NCI-H345 (cell line): ENCODE results near the gene TVP23C.
A peak's percentile ranks its signal among the peaks of the same experiment; 100 is the strongest.

Source experiments
- DNase-seq: peaks from one replicate; lab custom pipeline; 2025; lab: John Stamatoyannopoulos, UW

TVP23C gene

DNA sequence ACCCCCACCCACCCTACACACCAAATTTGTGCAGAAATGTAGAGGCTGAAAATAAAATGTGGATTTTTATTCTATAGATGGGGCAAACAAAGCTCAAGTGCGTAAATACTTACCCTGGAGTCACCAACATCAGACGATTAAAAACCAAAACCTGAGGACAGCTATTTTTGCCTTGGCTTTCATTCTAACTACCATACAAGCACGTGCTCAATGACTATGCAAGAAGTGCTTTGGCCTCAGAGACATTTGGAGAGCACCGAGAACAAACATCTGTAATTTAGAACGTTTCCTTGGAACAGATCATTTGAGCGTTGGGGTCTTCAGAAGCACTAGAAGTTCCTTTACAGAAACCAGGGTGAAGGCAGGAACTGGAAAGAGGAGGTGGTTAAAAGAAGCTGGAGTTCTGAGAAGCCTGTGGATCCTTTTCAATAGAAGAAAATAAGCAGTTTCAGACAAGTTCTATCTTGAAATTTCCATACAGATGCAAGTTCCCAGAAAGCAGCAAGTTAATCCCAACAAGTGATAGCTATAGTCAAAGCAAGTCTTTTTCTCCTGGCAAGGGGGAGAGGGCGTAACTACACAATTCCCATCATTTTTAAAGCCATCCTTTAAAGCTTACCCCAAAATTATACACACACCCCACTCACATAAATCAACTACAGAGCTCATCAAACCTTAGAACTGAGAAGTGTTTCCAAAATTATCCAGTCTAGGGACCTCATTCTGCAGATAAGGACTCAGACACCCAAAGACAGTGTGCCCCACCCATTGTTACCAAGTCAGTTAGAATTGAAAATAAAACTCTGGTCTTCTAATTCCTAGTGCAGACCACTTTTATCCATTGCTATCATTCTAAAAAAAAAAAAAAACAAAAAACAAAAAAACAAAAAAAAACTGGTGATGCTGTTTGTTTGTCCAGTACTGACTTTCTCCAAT lies 66.3 kb downstream of the TVP23C start:
- no peak for DNase-seq

DNA sequence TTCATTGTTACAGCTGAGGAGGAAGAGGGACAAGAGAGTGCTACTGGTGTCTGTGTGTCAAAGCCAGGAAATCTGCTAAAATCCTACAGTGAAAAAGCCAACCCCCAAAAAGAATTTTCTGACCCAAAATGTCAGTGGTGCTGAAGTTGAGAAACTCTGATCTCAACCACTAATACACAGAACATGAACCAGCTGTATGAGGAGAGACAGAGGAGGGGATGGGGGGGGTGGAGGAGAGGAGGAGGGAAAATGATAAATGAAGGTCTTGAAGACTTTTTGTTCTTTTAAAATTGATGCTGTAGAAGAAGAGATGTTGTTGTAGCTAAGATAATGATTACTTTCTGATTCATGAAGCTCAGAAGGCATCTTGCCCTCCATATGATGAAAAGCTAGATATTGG lies 68.5 kb downstream of the TVP23C start:
- DNase-seq: no peak

DNA sequence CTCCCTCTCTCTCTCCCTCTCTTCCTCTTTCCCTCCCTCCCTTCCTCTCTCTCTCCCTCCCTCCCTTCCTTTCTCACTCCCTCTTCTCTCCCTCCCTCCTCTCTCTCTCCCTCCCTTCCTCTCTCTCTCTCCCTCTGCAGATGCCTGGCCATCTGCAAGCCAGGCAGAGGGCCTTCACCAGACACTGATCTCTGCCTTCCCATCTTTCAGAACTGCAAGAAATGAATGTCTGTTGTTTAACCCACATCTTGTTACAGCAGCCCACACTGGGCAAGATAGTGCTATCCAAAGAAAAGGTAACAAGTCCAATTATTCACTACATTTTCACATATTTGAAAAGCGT lies 69.6 kb downstream of the TVP23C start:
- DNase-seq: no peak

DNA sequence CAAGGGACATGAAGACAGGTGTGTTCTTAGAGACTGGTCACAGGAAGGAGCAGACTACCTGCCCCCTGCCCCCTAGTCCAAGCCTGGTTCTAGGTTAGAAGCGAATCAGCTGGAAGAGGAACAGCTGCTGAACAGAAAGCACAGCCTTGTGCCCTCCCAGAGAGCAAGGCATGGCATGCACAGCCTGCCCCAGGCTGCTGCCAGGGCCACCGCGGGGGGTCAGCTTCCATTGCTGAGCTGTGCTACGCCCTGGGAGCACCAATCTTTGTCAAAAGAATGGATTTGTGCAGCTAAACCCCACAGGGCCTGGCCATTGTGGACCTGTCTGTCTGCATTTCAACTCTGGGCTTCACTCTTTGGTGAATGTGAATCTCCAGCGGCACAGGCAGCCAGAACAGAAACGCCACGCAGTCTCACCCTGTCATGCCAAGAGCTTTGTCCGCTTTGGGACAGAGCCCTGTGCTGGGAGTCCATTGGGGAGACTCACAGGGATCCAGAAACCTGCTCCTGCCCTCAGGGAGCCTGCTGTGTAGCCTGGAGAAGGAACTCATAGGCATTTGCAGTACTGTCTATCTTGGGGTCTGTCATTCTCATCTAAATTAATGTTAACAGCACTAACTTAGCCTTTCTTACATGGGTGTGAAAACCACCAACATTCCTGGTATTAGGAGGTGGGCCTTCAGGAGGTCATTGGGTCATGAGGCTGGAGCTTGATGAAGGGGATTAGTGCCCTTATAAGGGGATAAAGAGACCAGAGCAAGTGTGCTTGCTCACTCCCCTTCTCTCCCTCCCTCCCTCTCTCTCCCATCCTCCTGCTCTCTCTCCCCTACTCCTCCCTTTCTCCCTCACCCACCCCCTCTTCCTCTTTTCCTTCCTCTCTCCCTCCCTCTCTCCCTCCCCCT lies 70.2 kb downstream of the TVP23C start:
- DNase-seq: no peak

DNA sequence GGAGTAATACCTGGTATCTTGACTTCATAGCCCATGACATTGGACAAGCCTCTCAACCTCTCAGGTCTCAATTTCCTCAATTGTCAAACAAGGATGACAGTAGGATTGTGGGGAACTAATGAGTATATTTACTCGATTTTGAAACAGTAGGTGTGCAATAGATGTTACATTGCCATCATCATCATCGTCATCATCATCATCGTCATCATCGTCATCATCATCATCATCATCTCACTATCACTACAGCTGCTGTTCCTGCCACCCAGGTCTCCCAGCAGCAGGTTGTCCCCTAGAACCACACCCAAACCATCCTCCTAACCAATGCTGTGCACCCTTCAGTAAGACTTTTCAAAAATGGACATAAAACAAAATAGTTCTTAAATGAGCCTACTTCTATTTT lies 71.1 kb downstream of the TVP23C start:
- no peak for DNase-seq

DNA sequence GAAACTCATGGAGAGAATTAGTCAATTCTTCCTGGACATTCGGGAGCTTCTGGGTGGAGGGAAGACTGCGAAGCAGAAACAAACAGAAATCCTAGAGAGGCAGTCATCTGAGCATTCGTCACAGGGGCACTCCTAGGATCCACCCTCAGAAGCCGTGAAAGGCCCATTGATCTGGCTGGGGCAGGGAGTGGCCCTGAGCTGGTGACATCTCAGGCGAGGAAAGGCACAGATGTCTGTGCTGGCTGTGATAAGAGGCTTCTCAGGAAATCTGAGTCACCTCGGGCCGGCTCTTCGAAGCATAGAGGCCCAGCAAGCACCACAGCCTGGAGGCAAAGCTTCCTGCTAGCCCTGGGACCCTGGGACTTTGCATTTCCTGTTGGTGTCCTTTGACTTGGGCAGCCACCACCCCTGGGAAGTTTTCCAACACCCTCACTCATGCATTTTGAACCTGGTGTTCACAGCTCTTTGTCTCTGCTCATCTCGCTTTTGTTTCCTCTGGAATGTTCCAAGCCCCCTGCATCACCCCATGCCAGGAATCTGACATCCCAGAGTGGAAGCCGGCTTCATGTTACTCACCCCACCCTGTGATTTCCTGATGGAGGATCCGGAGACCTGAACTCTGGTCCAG lies 72.5 kb downstream of the TVP23C start:
- no peak for DNase-seq

DNA sequence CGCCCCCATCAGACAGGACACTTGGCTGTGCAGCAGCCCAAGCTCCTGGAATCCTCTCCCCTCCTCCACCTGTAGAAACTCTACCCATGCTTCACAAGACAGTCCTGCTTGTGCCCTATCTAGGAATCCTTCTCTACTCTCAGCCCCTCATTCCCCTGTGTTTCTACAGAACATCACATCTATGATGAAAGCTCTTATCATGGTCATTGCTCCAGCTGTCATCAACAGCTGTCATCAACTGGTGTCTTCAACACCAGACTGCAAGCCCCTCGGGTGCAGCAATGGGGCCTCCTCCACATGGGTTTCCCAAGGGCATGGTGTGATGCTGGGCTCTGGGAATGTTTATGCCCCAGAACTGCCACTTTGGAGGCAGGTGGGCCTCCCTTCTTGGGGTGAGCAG lies 74.7 kb downstream of the TVP23C start:
- no peak for DNase-seq

DNA sequence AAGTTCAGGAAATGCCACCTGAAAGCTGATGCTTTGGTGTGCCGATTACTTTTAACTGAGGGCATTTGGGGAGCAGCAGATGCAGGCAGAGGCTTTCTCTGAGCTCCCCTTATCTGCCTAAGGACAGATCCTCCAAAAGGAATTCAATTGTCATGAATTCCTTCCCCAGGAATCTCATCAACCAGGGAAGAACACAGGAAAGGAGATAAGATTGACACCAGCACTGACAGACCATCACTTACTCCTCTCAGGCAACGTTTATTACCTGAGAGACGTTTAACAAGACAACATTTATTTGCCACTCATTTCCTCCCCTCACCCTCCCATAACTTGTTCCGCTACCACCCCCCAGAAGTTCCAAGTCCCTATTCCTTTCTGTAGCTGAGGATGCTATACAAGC lies 78.2 kb downstream of the TVP23C start:
- no peak for DNase-seq

DNA sequence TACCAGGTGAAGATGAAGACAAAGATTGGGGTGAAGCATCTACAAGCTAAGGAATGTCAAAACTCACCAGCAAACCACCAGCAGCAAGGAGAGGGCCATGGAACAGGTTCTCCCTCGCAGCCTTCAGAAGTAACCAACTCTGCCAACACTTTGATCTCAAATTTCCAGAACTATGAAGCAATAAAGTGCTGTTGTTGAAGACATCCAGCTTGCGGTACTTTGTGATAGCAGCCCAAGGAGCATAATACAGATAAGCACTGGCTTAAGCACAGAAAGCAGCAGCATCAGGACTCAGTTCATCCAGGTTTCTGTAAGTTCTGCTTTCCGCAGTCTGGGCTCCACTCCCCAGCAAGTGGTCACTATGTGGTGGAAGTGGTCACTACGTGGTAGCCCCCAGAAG lies 79.9 kb downstream of the TVP23C start:
- no peak for DNase-seq

DNA sequence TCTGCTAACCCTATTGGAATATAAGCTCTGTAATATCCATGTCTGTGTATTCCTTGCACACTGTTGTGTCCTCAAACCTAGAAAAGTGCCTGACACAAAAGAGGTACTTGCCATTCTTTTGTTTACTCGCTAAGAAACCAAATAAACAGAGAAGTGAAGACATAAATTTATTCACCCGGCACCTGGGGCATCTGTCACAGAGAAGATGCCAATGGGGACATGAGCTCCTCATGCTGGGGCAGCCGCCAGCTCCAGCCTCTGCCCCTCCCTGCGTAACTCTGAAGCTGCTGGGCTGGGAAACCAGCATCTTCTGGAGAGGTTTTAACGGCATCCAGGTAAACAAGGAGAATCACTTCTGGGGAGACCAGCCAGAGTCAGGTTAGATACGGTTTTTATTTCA lies 80.8 kb downstream of the TVP23C start:
- DNase-seq: no peak

DNA sequence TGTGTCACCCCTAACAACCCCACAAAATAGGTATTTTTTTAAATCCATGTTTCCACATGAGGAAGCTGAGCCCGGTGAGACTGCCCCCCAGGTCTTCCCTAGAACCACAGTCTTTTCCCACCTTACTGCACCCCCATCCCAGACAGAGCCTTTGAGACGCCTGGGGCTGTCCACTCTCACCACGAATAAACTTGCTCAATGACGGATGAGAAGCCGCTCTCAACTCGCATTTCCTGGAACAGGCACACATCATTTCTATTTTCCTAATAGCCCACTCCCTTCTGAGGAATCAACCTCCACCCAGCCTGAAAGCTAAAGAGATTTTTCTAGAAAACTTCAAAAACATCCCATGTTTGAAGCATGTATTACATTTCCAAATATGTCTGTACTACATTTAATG lies 81.8 kb downstream of the TVP23C start:
- DNase-seq: no peak

DNA sequence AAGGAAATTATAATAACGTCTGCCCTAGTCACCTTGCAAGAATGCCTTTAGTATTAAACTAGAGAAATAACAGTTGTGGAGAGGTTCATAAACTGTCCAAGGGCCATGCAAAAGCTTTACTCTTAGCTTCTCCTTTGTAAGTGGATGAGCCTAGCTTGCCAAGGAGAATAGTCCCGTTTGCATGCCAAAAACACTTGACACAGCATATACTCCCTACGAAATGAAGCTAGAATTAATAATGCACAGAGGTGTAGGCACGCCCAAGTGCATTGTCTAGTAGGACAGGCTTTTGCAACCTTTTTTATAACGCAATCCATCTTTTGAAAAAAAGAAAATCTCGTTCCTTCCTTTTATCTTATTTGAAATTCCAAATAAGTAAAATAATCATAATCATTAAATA lies 83.1 kb downstream of the TVP23C start:
- DNase-seq: peak; percentile 4

DNA sequence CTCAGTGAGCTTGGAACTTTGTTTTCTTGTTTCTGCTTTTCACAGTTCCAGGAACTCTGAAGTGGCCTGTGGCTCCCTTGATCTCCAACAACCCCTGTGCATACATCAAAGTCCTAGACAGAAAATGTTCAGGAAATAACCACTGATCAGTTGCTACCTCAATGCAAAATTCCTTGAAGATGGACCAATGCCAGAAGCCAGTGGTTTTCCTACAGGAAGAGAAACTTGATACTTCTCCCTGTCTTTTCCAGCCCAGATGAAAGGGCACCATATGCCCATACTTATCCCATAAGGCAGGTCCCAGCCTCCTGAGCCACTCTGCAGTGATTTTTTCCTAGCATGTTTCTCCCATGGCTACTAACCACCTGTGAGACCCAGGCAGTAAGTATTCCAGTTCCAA lies 83.6 kb downstream of the TVP23C start:
- no peak for DNase-seq

DNA sequence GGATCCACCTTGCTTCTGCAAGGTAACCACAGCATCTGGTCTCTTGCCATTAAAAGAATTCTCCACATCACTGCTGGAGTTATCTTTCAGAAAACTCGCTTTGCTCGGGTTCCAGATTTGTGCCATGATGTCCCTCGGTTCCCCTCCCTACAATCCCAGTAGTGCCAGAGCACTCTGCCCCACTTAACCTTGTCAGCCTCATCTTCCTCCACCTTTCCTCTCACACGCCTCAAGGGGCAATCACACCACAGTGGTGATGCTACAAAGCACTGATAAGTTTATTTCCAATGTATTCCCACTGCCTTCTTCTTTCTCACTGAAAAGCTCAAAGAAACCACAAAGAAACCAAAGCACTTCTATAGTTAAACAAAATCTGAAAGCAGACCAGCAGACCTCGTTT lies 84.4 kb downstream of the TVP23C start:
- no peak for DNase-seq

DNA sequence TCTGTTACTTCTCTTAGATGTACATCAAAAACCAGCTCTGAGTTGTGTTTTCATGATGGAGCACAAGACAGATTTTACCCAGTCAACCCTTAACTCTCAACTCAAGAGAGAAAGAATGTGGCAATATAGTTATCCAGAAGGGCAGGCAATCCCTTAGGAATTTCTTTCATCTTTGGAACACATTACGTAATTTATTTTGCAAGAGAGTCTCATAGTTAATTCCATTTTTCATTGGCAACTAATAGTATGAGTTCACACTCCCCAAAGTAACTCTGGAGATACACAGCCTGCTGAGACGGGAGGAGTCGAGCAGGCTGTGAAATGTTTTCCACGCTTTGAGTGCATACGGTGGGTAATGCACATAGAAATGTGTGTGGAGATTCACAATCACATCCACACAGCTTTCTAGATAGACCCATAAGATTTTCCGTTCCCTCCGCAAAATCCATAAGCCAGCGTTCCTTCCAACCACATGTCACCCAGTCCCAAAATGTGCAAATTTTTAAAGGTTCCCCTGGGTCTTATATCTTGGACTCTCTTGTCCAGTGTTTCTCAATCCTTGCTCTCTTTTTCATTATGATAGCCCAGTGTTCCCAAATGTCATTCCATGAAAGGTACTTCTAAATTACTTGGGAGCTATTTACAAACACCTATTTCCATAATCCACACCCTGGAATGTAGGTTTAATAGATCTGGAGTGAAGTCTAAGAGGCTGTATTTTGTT lies 87.5 kb downstream of the TVP23C start:
- DNase-seq: no peak

DNA sequence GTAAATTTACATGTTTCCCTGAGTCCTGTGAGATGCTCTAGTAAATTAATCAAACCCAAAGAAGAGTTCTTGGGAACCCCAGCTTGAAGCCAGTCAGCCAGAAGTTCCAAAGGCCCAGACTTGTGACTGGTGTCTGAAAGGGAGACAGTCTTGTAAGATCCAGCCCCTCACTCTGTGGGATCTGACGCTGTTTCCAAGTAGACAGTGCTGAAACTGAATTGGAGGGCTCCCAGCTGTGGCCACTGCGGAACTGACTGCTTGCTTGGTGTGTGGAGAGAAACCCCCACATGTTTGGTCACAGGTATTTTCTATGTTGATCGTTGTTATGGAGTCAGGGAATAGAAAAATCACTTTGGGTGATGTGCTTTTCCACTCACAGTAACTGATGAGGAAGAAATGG lies 90.4 kb downstream of the TVP23C start:
- no peak for DNase-seq

DNA sequence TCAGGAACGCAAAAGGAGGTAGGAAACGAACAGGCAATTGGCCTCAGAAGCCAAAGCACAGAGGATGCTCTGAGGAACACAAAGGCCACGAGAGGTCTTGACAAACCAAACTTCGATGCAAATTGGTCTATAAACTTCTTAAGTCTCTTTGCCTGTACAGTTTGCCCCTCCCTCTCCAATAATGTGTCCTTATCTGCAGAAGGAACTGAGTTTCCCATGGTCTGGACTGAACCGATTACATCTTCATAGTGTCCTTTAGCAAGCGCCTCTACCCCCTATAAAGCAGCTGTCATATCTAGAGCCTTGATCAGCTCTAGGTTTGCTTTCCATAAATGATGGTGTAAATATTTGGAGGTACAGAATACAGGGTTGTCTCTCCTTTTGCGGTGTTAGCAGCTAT lies 92.7 kb downstream of the TVP23C start:
- DNase-seq: no peak

DNA sequence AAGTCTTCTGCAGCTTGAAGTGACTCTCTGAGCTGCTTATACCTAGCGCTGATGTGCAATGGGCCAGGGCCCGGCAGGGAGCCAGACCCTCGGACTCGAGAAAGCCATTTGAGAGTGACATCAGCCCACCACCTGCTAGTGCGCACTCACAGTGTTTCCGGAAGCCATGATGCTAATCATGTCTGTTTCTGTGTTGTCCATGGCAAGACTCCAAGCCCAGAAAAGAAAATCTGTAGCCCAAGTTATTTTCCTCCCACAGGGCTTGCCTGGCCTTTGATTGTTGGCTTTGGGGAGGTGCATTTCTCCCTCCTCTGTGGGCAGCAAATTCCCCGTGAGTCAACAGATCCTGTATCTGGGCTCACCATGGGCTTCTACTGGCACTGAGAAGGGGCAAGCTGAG lies 94.0 kb downstream of the TVP23C start:
- DNase-seq: no peak

DNA sequence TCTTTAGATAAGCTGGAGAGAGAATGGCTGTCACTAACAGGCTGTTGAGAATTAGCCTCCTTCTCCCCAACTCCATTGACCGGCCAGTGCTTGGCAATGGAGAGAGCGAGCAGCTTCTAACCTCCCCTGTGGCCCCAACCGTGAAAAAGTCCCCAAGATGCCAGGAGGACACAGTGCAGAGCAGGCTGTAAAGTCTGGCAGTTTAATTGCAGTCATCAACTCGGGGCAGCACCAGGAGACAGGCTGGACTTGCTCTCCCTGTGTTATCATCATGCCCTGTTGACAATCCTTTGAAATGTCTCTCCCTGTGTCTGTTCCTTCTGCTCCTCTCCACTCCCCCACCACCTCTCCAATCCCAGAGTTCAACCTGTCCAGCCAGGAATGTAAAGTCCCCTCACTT lies 95.2 kb downstream of the TVP23C start:
- no peak for DNase-seq

DNA sequence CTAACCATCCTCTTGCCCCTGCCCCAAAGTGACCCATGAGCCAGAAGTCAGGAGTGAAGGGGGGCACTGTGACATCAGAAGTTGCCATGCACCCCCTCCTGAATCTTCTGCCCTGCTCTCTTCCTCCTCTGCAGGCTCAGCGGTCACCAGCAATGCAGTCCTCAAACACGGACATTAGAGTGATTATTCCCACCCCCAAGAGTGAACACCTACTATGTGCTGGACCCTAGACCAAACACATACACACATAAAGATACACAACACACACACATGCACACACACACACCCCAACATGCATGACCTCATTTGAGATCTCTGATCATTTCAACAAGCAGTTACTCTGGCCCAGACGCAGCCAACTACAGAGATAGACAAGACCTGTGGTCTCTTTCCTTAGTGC lies 95.7 kb downstream of the TVP23C start, which contains the start of gene CDRT4:
TSS of gene CDRT4 (minus strand) at position 30 of the 400 bp plus-strand sequence. CDS start 27,383 bp downstream, outside the sequence.
- DNase-seq: no peak

DNA sequence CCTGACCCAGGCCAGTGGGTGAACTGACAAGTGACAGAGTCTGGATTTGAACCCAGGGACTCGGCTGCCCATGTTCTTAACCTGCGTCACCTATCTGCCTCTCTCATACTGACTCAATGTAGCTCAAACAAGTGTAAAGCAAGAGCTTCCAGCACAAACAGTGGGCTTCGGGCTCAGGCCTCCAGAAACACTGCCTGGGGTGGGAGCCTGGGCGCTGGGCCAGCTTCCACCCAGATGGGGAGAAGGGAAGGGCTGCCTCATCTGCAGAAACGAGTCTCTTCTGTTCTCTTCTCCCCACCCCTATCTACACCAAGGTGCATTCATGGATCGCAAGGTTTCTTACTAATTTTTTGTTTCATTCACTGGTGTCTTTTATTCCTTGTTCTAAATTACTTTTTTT lies 97.2 kb downstream of the TVP23C start:
- DNase-seq: peak; percentile 1
